HepG2 (cell line): ENCODE measurements around the gene SLC4A2. TPM values are rescaled to one million over a fixed set of nuclear protein-coding genes. Genes with fewer than 3 reads are reported as not detected.

ENCODE experiments used
- BHLHE40 ChIP-seq: IDR thresholded peaks from 2 replicates; pipeline ENCODE4 v1.6.1; 2011; ENCODE audit warnings: low read length, improper control_type of control experiment
- FOSL2 ChIP-seq: sonication (generic); formaldehyde crosslinking; IDR thresholded peaks from 2 replicates; pipeline ENCODE4 v1.4.0; 2020; ENCODE audit warnings: missing genetic modification reagents
- FOXP1 ChIP-seq, 2 experiments: fragments of 450-650 bp in 1 of 2; IDR thresholded peaks; 2 replicates each; pipeline ENCODE4 v1.6.1; 2017 to 2018; ENCODE audit warnings: antibody characterized with exemption in 1 of 2
- HMGXB3 ChIP-seq: sonication (generic); formaldehyde crosslinking; IDR thresholded peaks from 2 replicates; pipeline ENCODE4 v1.4.0; 2020; ENCODE audit warnings: missing genetic modification reagents, borderline replicate concordance
- KDM5A ChIP-seq: fragments of 200-600 bp; sonication (generic); IDR thresholded peaks from 2 replicates; pipeline ENCODE4 v1.7.0; 2018; ENCODE audit warnings: antibody characterized with exemption, mild to moderate bottlenecking, low read length, borderline replicate concordance
- MXD4 ChIP-seq: IDR thresholded peaks from 2 replicates; pipeline ENCODE4 v1.6.1; 2016; ENCODE audit warnings: mild to moderate bottlenecking, missing biosample characterization, missing genetic modification reagents
- NFIC ChIP-seq: IDR thresholded peaks from 2 replicates; pipeline ENCODE4 v1.6.1; 2012; ENCODE audit warnings: mild to moderate bottlenecking, low read length, inconsistent platforms
- NR2F6 ChIP-seq, 2 experiments: IDR thresholded peaks; 2 replicates each; pipeline ENCODE4 v1.6.1; 2016; ENCODE audit warnings: antibody characterized with exemption in 1 of 2, mild to moderate bottlenecking in 1 of 2
- POGZ ChIP-seq: sonication (generic); formaldehyde crosslinking; IDR thresholded peaks from 2 replicates; pipeline ENCODE4 v1.4.0; 2020; ENCODE audit warnings: mild to moderate bottlenecking, missing genetic modification reagents
- SOX5 ChIP-seq: IDR thresholded peaks from 2 replicates; pipeline ENCODE4 v1.6.1; 2016; ENCODE audit warnings: borderline replicate concordance
- SRSF4 ChIP-seq: fragments of 200-400 bp; formaldehyde crosslinking; IDR thresholded peaks from one replicate; pipeline ENCODE4 v1.6.1; 2018; ENCODE audit warnings: mild to moderate bottlenecking, low read depth, low read length, moderate library complexity; ENCODE audit not compliant: poor library complexity, severe bottlenecking
- TAF1 ChIP-seq: sonication (generic); formaldehyde crosslinking; IDR thresholded peaks from 2 replicates; pipeline ENCODE4 v1.4.0; 2020; ENCODE audit warnings: missing genetic modification reagents
- TERF1 ChIP-seq: sonication (generic); formaldehyde crosslinking; IDR thresholded peaks from 2 replicates; pipeline ENCODE4 v1.8.0; 2022; ENCODE audit warnings: mild to moderate bottlenecking, missing genetic modification reagents, moderate library complexity
- TP53 ChIP-seq: sonication (generic); formaldehyde crosslinking; conservative IDR thresholded peaks from 2 replicates; pipeline ENCODE4 v1.4.0; 2020; ENCODE audit warnings: missing genetic modification reagents
- ZBTB2 ChIP-seq: sonication (generic); formaldehyde crosslinking; IDR thresholded peaks from 2 replicates; pipeline ENCODE4 v1.8.0; 2022; ENCODE audit warnings: low read depth, missing genetic modification reagents
- ZNF501 ChIP-seq: sonication (generic); formaldehyde crosslinking; IDR thresholded peaks from 2 replicates; pipeline ENCODE4 v1.5.1; 2020; ENCODE audit warnings: mild to moderate bottlenecking, moderate library complexity, missing genetic modification reagents
- ZNF644 ChIP-seq: IDR thresholded peaks from 2 replicates; pipeline ENCODE4 v1.6.1; 2016; ENCODE audit warnings: low read depth
- ZNF737 ChIP-seq: sonication (generic); formaldehyde crosslinking; IDR thresholded peaks from 2 replicates; pipeline ENCODE4 v1.5.0; 2020; ENCODE audit warnings: missing genetic modification reagents, mild to moderate bottlenecking, borderline replicate concordance
- polyA plus RNA-seq, 8 experiments: library from polyadenylated mRNA; depleted of rRNA in 3 of 8; stranded (reverse) in 7 of 8; unstranded in 1 of 8; fragments of >200 nt; fragmentation: Illumina TruSeq in 4 of 8; extraction: Trizol in 4 of 8; gene quantifications; 2 replicates each; pipeline versions ENCODE4 v1.2.1 to v1.2.3, GENCODE V29; 2011 to 2016; ENCODE audit warnings: low read depth in 4 of 8, missing spikeins in 1 of 8, mixed read lengths in 1 of 8; ENCODE audit not compliant: insufficient read depth in 1 of 8
- total RNA-seq, 5 experiments: library from RNA; depleted of rRNA; stranded (reverse); fragments of >200 nt; fragmentation: Illumina TruSeq; extraction: Trizol; gene quantifications; 2 replicates each; pipeline ENCODE4 v1.2.3, GENCODE V29; 2016; ENCODE audit warnings: low read depth in 1 of 5
- TF ChIP-seq, protein P1 (sequence below): sonication (generic); formaldehyde crosslinking; IDR thresholded peaks from 2 replicates; pipeline ENCODE4 v1.4.0; 2020; ENCODE audit warnings: mild to moderate bottlenecking, missing genetic modification reagents
- TF ChIP-seq, protein P2 (sequence below): sonication (generic); formaldehyde crosslinking; IDR thresholded peaks from 2 replicates; pipeline ENCODE4 v1.5.0; 2020; ENCODE audit warnings: mild to moderate bottlenecking, missing genetic modification reagents

SLC4A2 gene
- total and polyA plus RNA-seq, 2 of the 13 experiments (the other 11 are each of a cell fraction or from before 2014, with no cell fraction given): 51.9 to 73.4 TPM

DNA sequence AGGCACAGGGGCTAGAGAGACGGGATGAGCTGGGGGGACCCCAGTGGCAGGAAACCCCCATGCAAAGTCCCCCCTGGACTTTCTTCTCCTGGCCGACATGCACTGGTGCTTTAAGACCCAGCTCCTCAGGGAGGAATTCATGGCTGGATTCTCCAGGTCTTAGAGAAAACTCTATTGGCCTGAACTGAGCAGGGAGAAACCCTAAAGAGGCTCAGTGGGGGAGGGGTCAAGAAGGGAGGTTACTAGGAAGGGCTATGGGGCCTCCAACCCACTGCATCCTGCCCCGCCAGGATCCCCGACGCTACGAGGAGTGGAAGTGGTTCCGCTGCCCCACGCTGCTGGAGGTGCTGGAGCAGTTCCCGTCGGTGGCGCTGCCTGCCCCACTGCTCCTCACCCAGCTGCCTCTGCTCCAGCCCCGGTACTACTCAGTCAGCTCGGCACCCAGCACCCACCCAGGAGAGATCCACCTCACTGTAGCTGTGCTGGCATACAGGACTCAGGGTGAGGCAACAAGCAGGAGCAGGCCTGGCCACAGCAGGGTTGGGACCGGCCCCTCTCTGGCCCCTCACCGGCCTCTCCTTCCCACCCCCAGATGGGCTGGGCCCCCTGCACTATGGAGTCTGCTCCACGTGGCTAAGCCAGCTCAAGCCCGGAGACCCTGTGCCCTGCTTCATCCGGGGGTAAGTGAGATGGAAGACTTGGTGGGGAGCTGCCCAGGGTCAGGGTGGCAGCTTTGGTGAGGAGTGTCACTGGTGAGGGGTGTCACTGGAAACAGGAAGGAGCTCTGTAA is 48.9 kb upstream of the SLC4A2 start (continued):
- TF ChIP-seq BHLHE40: no peak
- no peak for TF ChIP-seq SOX5 (CRISPR knock-in tag)
- no peak for TF ChIP-seq HMGXB3
- TF ChIP-seq TAF1 (CRISPR knock-in tag): peak; percentile 44; the same call in 1 of the 2 replicates
- TF ChIP-seq MXD4 (CRISPR knock-in tag): peak; percentile 50; the same call in 1 of the 2 replicates
- no peak for TF ChIP-seq KDM5A
- no peak for TF ChIP-seq ZNF644 (CRISPR knock-in tag)
- no peak for TF ChIP-seq FOXP1 (IDR thresholded peaks at IDR 0.05)
- no peak for TF ChIP-seq FOXP1 (CRISPR knock-in tag; IDR thresholded peaks at IDR 0.05)
- TF ChIP-seq ZNF737 (CRISPR knock-in tag): no peak
- TF ChIP-seq ZNF501: peak; percentile 44; the same call in 1 of the 2 replicates
- TF ChIP-seq, protein P1, sequence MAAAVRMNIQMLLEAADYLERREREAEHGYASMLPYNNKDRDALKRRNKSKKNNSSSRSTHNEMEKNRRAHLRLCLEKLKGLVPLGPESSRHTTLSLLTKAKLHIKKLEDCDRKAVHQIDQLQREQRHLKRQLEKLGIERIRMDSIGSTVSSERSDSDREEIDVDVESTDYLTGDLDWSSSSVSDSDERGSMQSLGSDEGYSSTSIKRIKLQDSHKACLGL (CRISPR knock-in tag): no peak
- no peak for TF ChIP-seq NFIC
- peak; percentile 10; the same call in 1 of the 2 replicates for TF ChIP-seq NR2F6 (IDR thresholded peaks at IDR 0.05)
- no peak for TF ChIP-seq NR2F6 (CRISPR knock-in tag; IDR thresholded peaks at IDR 0.05)
- TF ChIP-seq SRSF4: no peak
- TF ChIP-seq TP53: no peak
- TF ChIP-seq, protein P2, sequence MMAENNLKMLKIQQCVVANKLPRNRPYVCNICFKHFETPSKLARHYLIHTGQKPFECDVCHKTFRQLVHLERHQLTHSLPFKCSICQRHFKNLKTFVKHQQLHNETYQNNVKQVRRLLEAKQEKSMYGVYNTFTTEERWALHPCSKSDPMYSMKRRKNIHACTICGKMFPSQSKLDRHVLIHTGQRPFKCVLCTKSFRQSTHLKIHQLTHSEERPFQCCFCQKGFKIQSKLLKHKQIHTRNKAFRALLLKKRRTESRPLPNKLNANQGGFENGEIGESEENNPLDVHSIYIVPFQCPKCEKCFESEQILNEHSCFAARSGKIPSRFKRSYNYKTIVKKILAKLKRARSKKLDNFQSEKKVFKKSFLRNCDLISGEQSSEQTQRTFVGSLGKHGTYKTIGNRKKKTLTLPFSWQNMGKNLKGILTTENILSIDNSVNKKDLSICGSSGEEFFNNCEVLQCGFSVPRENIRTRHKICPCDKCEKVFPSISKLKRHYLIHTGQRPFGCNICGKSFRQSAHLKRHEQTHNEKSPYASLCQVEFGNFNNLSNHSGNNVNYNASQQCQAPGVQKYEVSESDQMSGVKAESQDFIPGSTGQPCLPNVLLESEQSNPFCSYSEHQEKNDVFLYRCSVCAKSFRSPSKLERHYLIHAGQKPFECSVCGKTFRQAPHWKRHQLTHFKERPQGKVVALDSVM (CRISPR knock-in tag): no peak
- no peak for TF ChIP-seq POGZ (CRISPR knock-in tag)
- TF ChIP-seq FOSL2 (CRISPR knock-in tag): 0 out of 2 replicates have a peak, but pooled peaks have one; percentile 8
- TF ChIP-seq TERF1 (CRISPR knock-in tag): no peak
- no peak for TF ChIP-seq ZBTB2
